Ovary (tissue), 3 donors: ENCODE data around the gene GRAMD1B.

ENCODE experiments used
- EP300 ChIP-seq: sonication (generic); formaldehyde crosslinking; IDR thresholded peaks from one replicate; pipeline ENCODE4 v1.6.1; 2017; ENCODE audit warnings: antibody characterized with exemption
- POLR2A ChIP-seq: fragments of 450-650 bp; IDR thresholded peaks from one replicate; pipeline ENCODE4 v1.6.1; 2017; ENCODE audit warnings: antibody characterized with exemption, mild to moderate bottlenecking, moderate library complexity
- TF ChIP-seq, protein P1 (sequence below), 3 donors: fragments of 450-650 bp in 2 of 3; fragments of 200-600 bp in 1 of 3; IDR thresholded peaks; one replicate each; pipeline versions ENCODE4 v1.5.1 to v1.8.0; 2016 to 2022; ENCODE audit warnings: antibody characterized with exemption in 3 of 3, mild to moderate bottlenecking in 1 of 3
- donor health status: DM: no; HTN: no; CAD: no.

DNA sequence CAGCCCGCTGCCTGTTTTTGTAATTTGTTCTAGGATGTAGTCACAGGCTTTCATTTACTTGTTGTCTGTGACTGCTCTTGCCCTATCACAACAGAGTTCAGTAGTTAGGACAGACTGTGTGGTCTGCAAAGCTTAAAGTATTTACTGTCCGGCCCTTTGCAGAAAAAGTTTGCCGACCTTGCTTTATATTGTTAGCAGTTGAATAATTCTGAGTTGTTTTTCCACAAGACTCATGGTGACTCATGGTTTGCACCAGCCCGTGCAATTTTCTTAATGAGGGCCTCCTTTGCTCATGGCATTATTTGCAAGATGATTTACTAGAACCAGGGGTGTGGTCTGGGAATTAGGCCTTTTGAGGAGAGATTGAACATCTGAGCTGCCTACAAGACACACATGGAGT lies 113.7 kb downstream of the GRAMD1B start:
- TF ChIP-seq, protein P1, sequence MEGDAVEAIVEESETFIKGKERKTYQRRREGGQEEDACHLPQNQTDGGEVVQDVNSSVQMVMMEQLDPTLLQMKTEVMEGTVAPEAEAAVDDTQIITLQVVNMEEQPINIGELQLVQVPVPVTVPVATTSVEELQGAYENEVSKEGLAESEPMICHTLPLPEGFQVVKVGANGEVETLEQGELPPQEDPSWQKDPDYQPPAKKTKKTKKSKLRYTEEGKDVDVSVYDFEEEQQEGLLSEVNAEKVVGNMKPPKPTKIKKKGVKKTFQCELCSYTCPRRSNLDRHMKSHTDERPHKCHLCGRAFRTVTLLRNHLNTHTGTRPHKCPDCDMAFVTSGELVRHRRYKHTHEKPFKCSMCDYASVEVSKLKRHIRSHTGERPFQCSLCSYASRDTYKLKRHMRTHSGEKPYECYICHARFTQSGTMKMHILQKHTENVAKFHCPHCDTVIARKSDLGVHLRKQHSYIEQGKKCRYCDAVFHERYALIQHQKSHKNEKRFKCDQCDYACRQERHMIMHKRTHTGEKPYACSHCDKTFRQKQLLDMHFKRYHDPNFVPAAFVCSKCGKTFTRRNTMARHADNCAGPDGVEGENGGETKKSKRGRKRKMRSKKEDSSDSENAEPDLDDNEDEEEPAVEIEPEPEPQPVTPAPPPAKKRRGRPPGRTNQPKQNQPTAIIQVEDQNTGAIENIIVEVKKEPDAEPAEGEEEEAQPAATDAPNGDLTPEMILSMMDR (IDR thresholded peaks at IDR 0.05), result no peak
- TF ChIP-seq POLR2A (no peak), EP300 (no peak)
